Ramos (cell line): ENCODE results near the gene FGR.
"Not testable (repeated sequence)": the region's sequence is repeated elsewhere in the genome, so short reads cannot be mapped to it uniquely, and the experiment has no call there.

Experiments used
- in situ Hi-C: fragments of 300-500 bp; cut with MboI; formaldehyde crosslinking; loops from one replicate; pipeline ENCODE4 v1.14.3; 2022; ENCODE audit warnings: low sequenced_read_pairs; ENCODE audit not compliant: unreplicated experiment

Gene FGR

GRCh38 chr1:27619782-27620438, 15.1 kb downstream of the FGR start:
- in situ Hi-C loops, result not testable (repeated sequence)

- in situ Hi-C loops, result no loop called here
Observed at GRCh38 chr1:27618341-27619082, 16.5 kb downstream of the FGR start.

GRCh38 chr1:27617420-27617819, 17.6 kb downstream of the FGR start:
- in situ Hi-C loops, result no loop called here

GRCh38 chr1:27616441-27616840, 18.5 kb downstream of the FGR start:
- in situ Hi-C loops, result no loop called here

GRCh38 chr1:27615346-27616192, 19.4 kb downstream of the FGR start:
- in situ Hi-C loops, result no loop called here

- in situ Hi-C loops, result no loop called here
Observed at GRCh38 chr1:27614625-27615344, 20.2 kb downstream of the FGR start.

- in situ Hi-C loops, result no loop called here
Observed at GRCh38 chr1:27614043-27614624, 20.9 kb downstream of the FGR start.

- in situ Hi-C loops, result no loop called here
Observed at GRCh38 chr1:27612718-27613117, 22.3 kb downstream of the FGR start.

- in situ Hi-C loops, result no loop called here
Observed at GRCh38 chr1:27611450-27611849, 23.5 kb downstream of the FGR start.

GRCh38 chr1:27609618-27610240, 25.3 kb downstream of the FGR start:
- in situ Hi-C loops, result loop anchor here (5.0 kb wide), 3 partner anchors 53 to 307 kb away; partner anchors contain the start of gene GPR3

- in situ Hi-C loops, result loop anchor here (5.0 kb wide), 3 partner anchors 53 to 307 kb away; partner anchors contain the start of gene GPR3
Observed at GRCh38 chr1:27609210-27609555, 25.8 kb downstream of the FGR start.

GRCh38 chr1:27607239-27607804, 27.7 kb downstream of the FGR start:
- in situ Hi-C loops, result loop anchor here (5.0 kb wide), 3 partner anchors 55 to 305 kb away; partner anchors contain the start of gene GPR3

- in situ Hi-C loops, result loop anchor here (5.0 kb wide), 3 partner anchors 56 to 304 kb away; partner anchors contain the start of gene GPR3
Observed at GRCh38 chr1:27606708-27607238, 28.2 kb downstream of the FGR start.

- in situ Hi-C loops, result loop anchor here (5.0 kb wide), 3 partner anchors 56 to 304 kb away; partner anchors contain the start of gene GPR3
Observed at GRCh38 chr1:27605796-27606707, 28.9 kb downstream of the FGR start.

- in situ Hi-C loops, result loop anchor here (5.0 kb wide), 3 partner anchors 57 to 303 kb away; partner anchors contain the start of gene GPR3
Observed at GRCh38 chr1:27605300-27605766, 29.7 kb downstream of the FGR start.

GRCh38 chr1:27604579-27605299, 30.2 kb downstream of the FGR start:
- in situ Hi-C loops, result loop anchor here (5.0 kb wide), 3 partner anchors 58 to 302 kb away; partner anchors contain the start of gene GPR3
